Ectodermal cell (in vitro differentiated cells): ENCODE results near the gene SLC7A4.
"Not testable (repeated sequence)": the region's sequence is repeated elsewhere in the genome, so short reads cannot be mapped to it uniquely, and the experiment has no call there.

Experiments
- H3K27ac ChIP-seq: 2 replicates; pipeline ENCODE4 v1.7.0; 2013; ENCODE audit warnings: mild to moderate bottlenecking, low read depth, low read length; ENCODE audit not compliant: insufficient read depth, poor library complexity, severe bottlenecking
- H3K27me3 ChIP-seq: 2 replicates; pipeline ENCODE4 v1.7.0; 2013; ENCODE audit warnings: mild to moderate bottlenecking, low read length; ENCODE audit not compliant: insufficient read depth, control insufficient read depth, poor library complexity, severe bottlenecking
- H3K36me3 ChIP-seq: one replicate; pipeline ENCODE4 v1.7.0; 2013; ENCODE audit warnings: low read length; ENCODE audit not compliant: control insufficient read depth, insufficient read depth
- H3K4me1 ChIP-seq: one replicate; pipeline ENCODE4 v1.7.0; 2013; ENCODE audit warnings: low read length; ENCODE audit not compliant: control insufficient read depth, insufficient read depth
- H3K4me3 ChIP-seq: 2 replicates; pipeline ENCODE4 v1.7.0; 2013; ENCODE audit warnings: low read depth, low read length, control low read depth; ENCODE audit not compliant: insufficient read depth
- H3K9me3 ChIP-seq: 2 replicates; pipeline ENCODE4 v1.7.0; 2013; ENCODE audit warnings: mild to moderate bottlenecking, low read length, moderate library complexity; ENCODE audit not compliant: control insufficient read depth
- WGBS, 2 experiments: methylation state at CpG; one replicate each; pipeline ENCODE4 v1.1.7; 2013; ENCODE audit warnings: missing lambda C conversion rate in 2 of 2; 5-methylcytosine and 5-hydroxymethylcytosine counted together

SLC7A4 gene

GRCh38 chr22:21064425-21064824 lies 32.1 kb upstream of the SLC7A4 start:
- WGBS, 2 experiments: 91% methylated on average over 11 of the region's 11 CpGs
- H3K36me3 ChIP-seq, H3K27ac ChIP-seq, H3K4me1 ChIP-seq, H3K9me3 ChIP-seq, H3K27me3 ChIP-seq, H3K4me3 ChIP-seq: not testable (repeated sequence)

GRCh38 chr22:21061660-21062321 lies 29.4 kb upstream of the SLC7A4 start:
- not testable (repeated sequence) for H3K36me3 ChIP-seq, H3K4me3 ChIP-seq
- 91 to 97% methylated on average over 14 to 15 of the region's 18 CpGs for WGBS, 2 experiments

GRCh38 chr22:21060363-21060762 lies 28.0 kb upstream of the SLC7A4 start:
- WGBS, 2 experiments: 96 to 100% methylated on average over 3 to 4 of the region's 8 CpGs

More at GRCh38 chr22:21061660-21062321, 29.4 kb upstream of the SLC7A4 start:
- not testable (repeated sequence) for H3K9me3 ChIP-seq, H3K27me3 ChIP-seq, H3K4me1 ChIP-seq, H3K27ac ChIP-seq

GRCh38 chr22:21055880-21056319 lies 23.5 kb upstream of the SLC7A4 start:
- no peaks in the 10 kb centered on the region for H3K9me3 ChIP-seq
- H3K4me3 ChIP-seq: no peak overlapping the region
- 63 to 67% methylated on average over 7 of the region's 7 CpGs for WGBS, 2 experiments
- H3K4me1 ChIP-seq: peaks cover 12% of the 10 kb centered on the region
- no peaks in the 10 kb centered on the region for H3K36me3 ChIP-seq
- H3K27ac ChIP-seq: no peak overlapping the region
- H3K27me3 ChIP-seq: no peaks in the 10 kb centered on the region

More at GRCh38 chr22:21060363-21060762, 28.0 kb upstream of the SLC7A4 start:
- not testable (repeated sequence) for H3K27ac ChIP-seq, H3K4me1 ChIP-seq, H3K9me3 ChIP-seq, H3K27me3 ChIP-seq, H3K36me3 ChIP-seq, H3K4me3 ChIP-seq

DNA sequence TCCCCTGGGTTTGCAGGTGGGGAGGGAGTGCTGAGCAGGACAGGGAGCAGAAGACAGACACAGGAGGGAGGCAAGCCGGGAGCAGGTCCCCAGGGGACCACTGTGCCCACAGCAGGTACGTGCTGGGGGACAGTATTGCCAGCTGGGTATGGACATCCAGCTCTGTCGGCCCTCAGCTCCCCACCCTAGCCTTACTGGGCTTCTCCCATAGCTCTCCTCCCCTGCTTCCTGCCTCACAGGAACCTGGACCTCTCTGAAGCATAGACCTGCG lies 23.1 kb upstream of the SLC7A4 start:
- WGBS, 2 experiments: 76% methylated on average over 4 of the region's 4 CpGs
- H3K4me3 ChIP-seq: no peak overlapping the region
- H3K36me3 ChIP-seq: no peaks in the 10 kb centered on the region
- no peak overlapping the region for H3K27ac ChIP-seq
- no peaks in the 10 kb centered on the region for H3K27me3 ChIP-seq
- peaks cover 12% of the 10 kb centered on the region for H3K4me1 ChIP-seq
- no peaks in the 10 kb centered on the region for H3K9me3 ChIP-seq

GRCh38 chr22:21054714-21055563 lies 22.6 kb upstream of the SLC7A4 start:
- Histone ChIP-seq H3K36me3 (no peaks in the 10 kb centered on the region), H3K4me3 (no peak overlapping the region), H3K9me3 (no peaks in the 10 kb centered on the region), H3K4me1 (peaks cover 12% of the 10 kb centered on the region), H3K27me3 (no peaks in the 10 kb centered on the region), H3K27ac (no peak overlapping the region)
- WGBS, 2 experiments: 88 to 90% methylated on average over 11 of the region's 11 CpGs

- Histone ChIP-seq H3K27me3 (no peaks in the 10 kb centered on the region), H3K4me3 (no peak overlapping the region), H3K36me3 (no peaks in the 10 kb centered on the region), H3K4me1 (peaks cover 12% of the 10 kb centered on the region), H3K27ac (no peak overlapping the region), H3K9me3 (no peaks in the 10 kb centered on the region)
- 90 to 92% methylated on average over 15 of the region's 15 CpGs for WGBS, 2 experiments
These were observed 21.8 kb upstream of the SLC7A4 start for GRCh38 chr22:21054046-21054713.

DNA sequence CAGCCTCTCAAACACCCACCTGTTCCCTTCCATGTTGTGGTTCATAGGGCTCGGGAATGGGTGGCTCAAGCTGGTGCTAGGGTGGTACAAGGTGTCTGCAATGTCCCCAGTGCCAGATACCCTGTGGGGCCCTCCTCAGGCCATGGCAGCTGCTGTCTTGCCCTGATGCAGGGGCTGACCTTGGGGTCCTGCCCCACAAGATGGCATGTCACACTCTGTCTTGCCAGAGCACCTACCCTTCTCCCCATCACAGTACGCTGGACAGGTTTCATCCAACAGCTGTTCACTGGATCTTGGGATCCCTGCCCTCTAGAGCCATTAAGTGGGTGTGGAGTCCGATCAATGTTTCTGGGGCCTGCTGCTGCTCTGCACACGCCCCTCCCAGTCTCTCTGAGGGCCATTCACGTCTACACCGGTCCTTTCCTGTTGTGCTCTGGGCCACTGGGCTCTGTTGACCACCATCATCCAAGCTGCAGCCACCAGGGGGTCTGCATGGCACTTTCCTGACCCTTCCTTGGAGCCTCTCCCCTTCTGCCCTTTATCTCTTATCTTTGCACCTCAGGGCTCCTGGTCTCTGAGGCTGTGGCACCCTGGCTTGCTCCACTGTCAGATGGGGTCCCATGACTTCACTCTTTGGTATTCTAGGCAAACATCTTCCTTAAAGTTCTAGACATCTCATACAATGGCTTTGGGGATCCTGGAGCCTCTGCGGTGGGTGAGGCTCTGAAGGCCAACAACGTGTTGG lies 20.5 kb upstream of the SLC7A4 start:
- 92% methylated on average over 8 of the region's 8 CpGs for WGBS, 2 experiments

DNA sequence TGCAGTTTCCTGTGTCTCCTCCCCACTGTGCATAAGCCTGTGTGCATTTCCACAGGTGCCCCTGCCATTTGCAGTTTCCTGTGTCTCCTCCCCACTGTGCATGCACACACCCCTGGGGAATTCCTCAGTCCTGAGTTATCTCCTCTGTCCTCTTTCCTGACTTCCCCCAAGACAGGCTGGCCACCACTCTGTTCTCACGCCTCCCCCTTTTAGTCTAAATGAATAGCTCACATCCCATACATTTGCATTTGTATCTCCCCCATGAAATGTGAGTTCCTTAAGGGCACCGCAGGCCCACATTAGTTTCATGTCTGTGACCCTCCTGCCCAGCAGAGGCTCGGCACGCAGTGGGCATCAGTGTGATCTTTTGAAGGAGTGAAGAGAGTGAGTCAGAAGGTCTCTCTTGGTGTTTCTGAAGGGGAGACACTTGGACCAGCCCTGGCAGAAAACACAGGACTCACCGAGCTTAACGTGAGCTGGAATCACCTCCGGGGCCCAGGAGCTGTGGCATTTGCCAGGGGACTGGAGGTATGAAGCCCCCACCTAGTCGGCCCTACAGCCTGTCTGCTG lies 19.6 kb upstream of the SLC7A4 start:
- Histone ChIP-seq H3K4me1 (peaks cover 12% of the 10 kb centered on the region), H3K4me3 (no peak overlapping the region), H3K27ac (no peak overlapping the region), H3K27me3 (no peaks in the 10 kb centered on the region), H3K9me3 (no peaks in the 10 kb centered on the region), H3K36me3 (no peaks in the 10 kb centered on the region)
- 36 to 46% methylated on average over 8 of the region's 8 CpGs for WGBS, 2 experiments

More for the DNA sequence above, 20.5 kb upstream of the SLC7A4 start:
- H3K27me3 ChIP-seq: no peaks in the 10 kb centered on the region
- H3K27ac ChIP-seq: no peak overlapping the region
- H3K4me1 ChIP-seq: peaks cover 12% of the 10 kb centered on the region
- no peaks in the 10 kb centered on the region for H3K9me3 ChIP-seq
- no peaks in the 10 kb centered on the region for H3K36me3 ChIP-seq
- no peak overlapping the region for H3K4me3 ChIP-seq
